ENCODE measurements around the gene MYH9.

The MYH9 gene

DNA sequence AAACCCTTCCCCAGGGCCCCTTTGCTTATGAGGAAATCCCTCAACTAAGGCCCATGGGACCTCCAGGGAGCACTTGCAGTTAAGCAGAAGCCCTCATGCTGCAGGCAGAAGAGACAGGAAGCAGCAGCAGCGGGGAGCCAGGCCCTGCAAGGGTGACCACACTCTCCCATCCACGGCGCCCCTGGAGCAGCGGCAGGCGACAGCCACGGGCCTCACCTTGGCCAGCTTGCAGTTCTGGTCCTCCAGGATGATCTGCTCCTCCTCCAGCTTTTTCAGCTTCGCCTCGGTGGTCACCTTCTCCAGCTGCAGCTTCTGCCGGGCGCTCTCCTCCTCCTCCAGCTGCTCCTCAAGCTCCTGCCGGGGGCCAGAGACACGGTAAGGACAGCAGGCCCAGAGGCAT, 87.9 kb downstream of the MYH9 start:
- no peak for DNase-seq (ENCODE audit: extremely low read depth, low read depth)
- TF ChIP-seq, protein P1, sequence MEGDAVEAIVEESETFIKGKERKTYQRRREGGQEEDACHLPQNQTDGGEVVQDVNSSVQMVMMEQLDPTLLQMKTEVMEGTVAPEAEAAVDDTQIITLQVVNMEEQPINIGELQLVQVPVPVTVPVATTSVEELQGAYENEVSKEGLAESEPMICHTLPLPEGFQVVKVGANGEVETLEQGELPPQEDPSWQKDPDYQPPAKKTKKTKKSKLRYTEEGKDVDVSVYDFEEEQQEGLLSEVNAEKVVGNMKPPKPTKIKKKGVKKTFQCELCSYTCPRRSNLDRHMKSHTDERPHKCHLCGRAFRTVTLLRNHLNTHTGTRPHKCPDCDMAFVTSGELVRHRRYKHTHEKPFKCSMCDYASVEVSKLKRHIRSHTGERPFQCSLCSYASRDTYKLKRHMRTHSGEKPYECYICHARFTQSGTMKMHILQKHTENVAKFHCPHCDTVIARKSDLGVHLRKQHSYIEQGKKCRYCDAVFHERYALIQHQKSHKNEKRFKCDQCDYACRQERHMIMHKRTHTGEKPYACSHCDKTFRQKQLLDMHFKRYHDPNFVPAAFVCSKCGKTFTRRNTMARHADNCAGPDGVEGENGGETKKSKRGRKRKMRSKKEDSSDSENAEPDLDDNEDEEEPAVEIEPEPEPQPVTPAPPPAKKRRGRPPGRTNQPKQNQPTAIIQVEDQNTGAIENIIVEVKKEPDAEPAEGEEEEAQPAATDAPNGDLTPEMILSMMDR (IDR thresholded peaks at IDR 0.05; ENCODE audit: low read depth, low read length) = no peak

DNA sequence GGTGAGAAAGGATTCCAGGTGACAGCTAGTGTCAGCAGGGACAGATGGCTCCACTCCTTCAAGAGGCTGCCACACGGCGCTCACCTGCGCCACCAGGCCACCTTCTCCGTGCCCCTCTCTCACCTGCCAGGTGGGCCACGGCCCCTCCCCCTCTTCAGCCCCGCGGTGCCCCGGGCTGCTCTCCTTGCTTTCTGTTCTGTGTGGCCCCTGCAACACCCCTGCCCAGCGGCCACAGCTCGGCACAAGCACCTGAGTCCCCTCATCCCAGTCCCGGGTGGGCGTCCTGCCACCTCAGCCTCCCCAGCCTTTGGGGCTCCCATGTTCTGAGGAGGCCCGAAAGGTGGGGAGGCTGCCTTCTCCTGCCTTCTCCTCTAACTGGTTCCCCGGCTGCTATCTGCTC, 88.5 kb downstream of the MYH9 start:
- no peak for DNase-seq (ENCODE audit: extremely low read depth, low read depth)
- TF ChIP-seq, protein P1 (IDR thresholded peaks at IDR 0.05; ENCODE audit: low read depth, low read length) = no peak

DNA sequence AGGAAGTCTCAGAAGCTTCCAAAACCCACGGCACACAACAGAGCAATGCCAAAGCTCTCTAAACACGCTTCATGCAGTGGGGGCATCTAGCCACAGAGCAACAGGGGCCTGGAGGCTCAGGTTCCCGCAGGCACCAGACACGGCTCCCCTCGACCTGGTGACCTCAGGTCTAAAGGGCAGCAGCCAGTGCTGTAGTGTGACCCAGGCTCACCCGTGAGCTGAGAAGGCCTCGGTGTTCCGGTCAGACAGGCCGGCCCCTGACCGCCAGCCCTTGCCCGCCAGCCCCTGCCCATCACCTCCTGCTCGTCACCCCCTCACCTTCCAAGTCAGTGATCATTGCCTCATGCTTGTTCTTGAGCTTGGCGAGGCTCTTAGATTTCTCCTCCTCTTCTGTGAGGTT, 89.2 kb downstream of the MYH9 start:
- no peak for DNase-seq (ENCODE audit: extremely low read depth, low read depth)
- TF ChIP-seq, protein P1 (IDR thresholded peaks at IDR 0.05; ENCODE audit: low read depth, low read length) = no peak

DNA sequence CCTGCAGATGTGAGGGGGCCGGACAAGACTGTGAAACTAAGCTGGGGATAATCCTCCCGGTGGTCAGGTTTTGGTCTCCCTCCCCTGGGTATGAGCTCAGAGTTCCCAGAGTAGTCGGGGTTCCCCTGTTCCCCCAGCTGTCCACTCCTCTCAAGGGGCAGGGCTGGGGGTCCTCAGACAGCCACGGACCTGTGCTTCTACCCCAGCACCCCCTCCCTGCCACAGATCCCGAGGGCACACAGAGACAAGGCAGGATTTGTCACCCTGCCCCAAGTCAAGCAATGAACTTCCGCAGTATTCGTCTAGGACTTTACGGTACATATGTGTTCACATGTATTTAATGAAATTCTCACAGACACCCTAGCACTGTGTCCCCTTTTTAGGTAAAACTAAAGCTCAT, 89.6 kb downstream of the MYH9 start:
- DNase-seq (ENCODE audit: extremely low read depth, low read depth) = no peak
- TF ChIP-seq, protein P1 (IDR thresholded peaks at IDR 0.05; ENCODE audit: low read depth, low read length) = no peak

DNA sequence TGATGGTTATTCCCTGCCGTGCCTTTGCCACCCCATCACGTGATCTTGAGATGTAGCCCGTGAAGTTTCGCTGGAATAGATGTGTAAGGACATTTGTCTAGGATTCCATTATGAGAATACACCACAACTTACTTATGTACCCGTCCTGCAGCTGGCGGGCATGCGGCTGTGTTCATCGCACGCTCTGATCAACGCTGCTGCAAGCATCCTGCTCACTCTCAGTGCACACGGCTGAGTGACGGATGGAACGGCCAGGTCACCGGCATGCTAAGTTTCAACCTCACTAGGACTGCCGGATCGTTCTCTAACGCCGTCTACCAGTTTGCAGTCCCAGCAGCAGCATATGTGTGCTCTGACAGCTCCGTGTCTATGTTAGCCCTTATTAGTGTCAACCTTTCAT, 90.2 kb downstream of the MYH9 start:
- no peak for DNase-seq (ENCODE audit: extremely low read depth, low read depth)
- TF ChIP-seq, protein P1 (IDR thresholded peaks at IDR 0.05; ENCODE audit: low read depth, low read length) = no peak

DNA sequence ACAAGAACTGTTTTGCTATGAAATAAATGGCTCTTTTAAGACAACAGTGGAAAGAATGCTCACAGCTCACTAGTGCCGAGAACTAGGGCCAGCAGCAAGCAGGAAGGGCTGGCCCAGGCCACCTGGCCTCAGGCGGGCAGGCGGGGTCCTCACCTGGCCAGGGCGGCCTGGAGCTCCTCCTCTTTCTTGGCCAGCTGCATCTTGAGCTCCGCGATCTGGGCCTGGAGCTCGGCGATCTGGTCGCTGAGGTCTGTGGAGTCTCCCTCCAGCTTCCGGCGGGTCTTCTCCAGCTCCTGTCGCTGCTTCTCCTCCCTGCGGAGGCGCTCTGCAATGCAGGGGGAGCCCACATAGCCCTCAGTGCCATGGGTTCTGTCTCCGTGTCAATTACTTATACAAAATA, 91.1 kb downstream of the MYH9 start:
- no peak for DNase-seq (ENCODE audit: extremely low read depth, low read depth)
- TF ChIP-seq, protein P1 (IDR thresholded peaks at IDR 0.05; ENCODE audit: low read depth, low read length) = no peak

DNA sequence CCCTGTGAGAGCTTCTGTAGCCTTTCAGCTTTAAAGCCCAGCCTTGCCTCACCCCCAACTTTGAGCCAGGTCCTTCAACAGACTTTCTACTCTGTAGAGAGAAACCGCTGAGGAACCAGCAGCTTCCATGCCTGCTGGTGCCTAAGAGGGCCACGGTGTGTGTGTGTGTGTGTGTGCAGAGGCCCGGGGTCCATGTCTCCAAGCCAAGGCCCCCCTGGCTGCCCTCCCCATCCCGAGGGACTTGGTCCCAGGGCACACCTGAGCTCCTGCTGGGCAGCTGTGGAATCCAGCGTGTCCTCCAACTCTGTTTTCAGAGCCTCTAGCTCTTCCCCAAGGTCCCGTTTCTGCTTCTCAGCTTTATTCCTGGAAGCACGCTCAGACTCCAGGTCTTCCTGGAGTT, 92.5 kb downstream of the MYH9 start:
- TF ChIP-seq, protein P1 (IDR thresholded peaks at IDR 0.05; ENCODE audit: low read depth, low read length) = no peak
- no peak for DNase-seq (ENCODE audit: extremely low read depth, low read depth)
